CD14-positive monocyte (primary cell): Measurements from ENCODE around the gene INCENP. TPM values are rescaled to one million over a fixed set of nuclear protein-coding genes. Genes with fewer than 3 reads are reported as not detected.

ENCODE experiments used
- DNase-seq, 3 donors: peaks; one replicate each; pipeline ENCODE4 v3.0.0-alpha.2; 2011 to 2022
- H2AFZ ChIP-seq: 2 replicates; pipeline ENCODE4 v1.6.0; 2012; ENCODE audit warnings: mild to moderate bottlenecking, low read depth, low read length, inconsistent platforms; ENCODE audit not compliant: insufficient read depth, poor library complexity, severe bottlenecking
- H3K27ac ChIP-seq, 2 donors: 1 replicate in 1 of 2; 2 replicates in 1 of 2; pipeline ENCODE4 v1.5.1; 2012 to 2013; ENCODE audit warnings: low read length in 2 of 2, control low read depth in 1 of 2, inconsistent platforms in 1 of 2, low read depth in 1 of 2, mild to moderate bottlenecking in 1 of 2
- H3K27me3 ChIP-seq, 2 donors: one replicate each; pipeline versions ENCODE4 v1.6.0 to v1.6.1; 2011 to 2013; ENCODE audit warnings: low read length in 2 of 2; ENCODE audit not compliant: control insufficient read depth in 2 of 2, insufficient read depth in 2 of 2
- H3K36me3 ChIP-seq, 2 donors: replicated peaks in 1 of 2; 1 replicate in 1 of 2; 2 replicates in 1 of 2; pipeline versions ENCODE4 v1.5.1 to v1.6.1; 2012 to 2013; ENCODE audit warnings: low read length in 2 of 2, control low read depth in 1 of 2, inconsistent platforms in 1 of 2, mild to moderate bottlenecking in 1 of 2; ENCODE audit not compliant: insufficient read depth in 2 of 2, control insufficient read depth in 1 of 2
- H3K4me1 ChIP-seq, 2 donors: 1 replicate in 1 of 2; 2 replicates in 1 of 2; pipeline versions ENCODE4 v1.5.1 to v1.6.1; 2012 to 2013; ENCODE audit warnings: low read length in 2 of 2, control low read depth in 1 of 2, inconsistent platforms in 1 of 2, mild to moderate bottlenecking in 1 of 2, moderate library complexity in 1 of 2; ENCODE audit not compliant: insufficient read depth in 2 of 2, control insufficient read depth in 1 of 2
- H3K4me2 ChIP-seq: replicated peaks from 2 replicates; pipeline ENCODE3; 2012; ENCODE audit warnings: low read length, moderate library complexity, mild to moderate bottlenecking; ENCODE audit not compliant: poor library complexity, severe bottlenecking; ENCODE audit errors: extremely low read depth
- H3K4me3 ChIP-seq, 3 experiments: fragments of 200-600 bp in 1 of 3; sonication (generic) in 1 of 3; replicated peaks in 1 of 3; 1 replicate in 2 of 3; 2 replicates in 1 of 3; pipeline ENCODE4 v1.5.1; 2011 to 2013; ENCODE audit warnings: low read length in 3 of 3, mild to moderate bottlenecking in 3 of 3, control low read depth in 2 of 3, low read depth in 2 of 3, inconsistent platforms in 1 of 3, moderate library complexity in 1 of 3
- H3K79me2 ChIP-seq: 2 replicates; pipeline ENCODE4 v1.6.0; 2012; ENCODE audit warnings: mild to moderate bottlenecking, control low read depth, inconsistent platforms, low read length, moderate library complexity; ENCODE audit not compliant: insufficient read depth
- H3K9ac ChIP-seq: 2 replicates; pipeline ENCODE4 v1.6.0; 2017; ENCODE audit warnings: low read length, mild to moderate bottlenecking; ENCODE audit not compliant: insufficient read depth, poor library complexity, severe bottlenecking
- H3K9me3 ChIP-seq, 2 donors: replicated peaks in 1 of 2; 1 replicate in 1 of 2; 2 replicates in 1 of 2; pipeline versions ENCODE4 v1.5.1 to v1.6.1; 2012 to 2013; ENCODE audit warnings: low read length in 2 of 2, control low read depth in 1 of 2; ENCODE audit not compliant: control insufficient read depth in 1 of 2, insufficient read depth in 1 of 2
- H4K20me1 ChIP-seq: 2 replicates; pipeline ENCODE4 v1.6.0; 2012; ENCODE audit warnings: mild to moderate bottlenecking, low read length, control low read depth, moderate library complexity; ENCODE audit not compliant: insufficient read depth
- H3K27ac Mint-ChIP-seq, 7 donors: one replicate each; pipeline ENCODE4 v1.8.0; 2020; ENCODE audit warnings: mild to moderate bottlenecking in 7 of 7, mixed read lengths in 7 of 7, moderate library complexity in 6 of 7, inconsistent platforms in 2 of 7
- H3K27me3 Mint-ChIP-seq, 3 donors: one replicate each; pipeline ENCODE4 v1.8.0; 2021 to 2022; ENCODE audit warnings: low read depth in 3 of 3, mild to moderate bottlenecking in 3 of 3, mixed read lengths in 3 of 3, moderate library complexity in 3 of 3, inconsistent platforms in 1 of 3
- H3K36me3 Mint-ChIP-seq, 2 donors: one replicate each; pipeline ENCODE4 v1.8.0; 2020; ENCODE audit warnings: mixed read lengths in 2 of 2, inconsistent platforms in 1 of 2, mild to moderate bottlenecking in 1 of 2
- H3K4me1 Mint-ChIP-seq: one replicate; pipeline ENCODE4 v1.8.0; 2020; ENCODE audit warnings: mild to moderate bottlenecking, mixed read lengths
- H3K4me3 Mint-ChIP-seq, 2 donors: one replicate each; pipeline ENCODE4 v1.8.0; 2020; ENCODE audit warnings: mild to moderate bottlenecking in 2 of 2, mixed read lengths in 2 of 2, moderate library complexity in 1 of 2
- H3K9me3 Mint-ChIP-seq, 7 donors: one replicate each; pipeline ENCODE4 v1.8.0; 2020 to 2022; ENCODE audit warnings: mixed read lengths in 7 of 7, mild to moderate bottlenecking in 6 of 7, moderate library complexity in 6 of 7, inconsistent platforms in 2 of 7
- WGBS: methylation state at CpG from one replicate; pipeline ENCODE4 v1.1.5; 2013; ENCODE audit warnings: missing lambda C conversion rate; ENCODE audit not compliant: insufficient coverage; 5-methylcytosine and 5-hydroxymethylcytosine counted together
- intact Hi-C, 2 donors: fragments of 100-400 bp; cut with micrococcal nuclease; formaldehyde crosslinking; loops; one replicate each; pipeline versions ENCODE4 v1.15.0 to v1.15.1; 2023
- polyA plus RNA-seq, 3 donors: library from polyadenylated mRNA; depleted of rRNA in 1 of 3; unstranded in 2 of 3; stranded (reverse) in 1 of 3; fragments of 300-500 nt in 2 of 3; fragments of >200 nt in 1 of 3; fragmentation: Illumina TruSeq in 2 of 3; gene quantifications; 1 replicate in 2 of 3; 2 replicates in 1 of 3; pipeline ENCODE4 v1.2.3, GENCODE V29; 2012 to 2021
- TF ChIP-seq, protein P1 (sequence below): fragments of 200-600 bp; IDR thresholded peaks from one replicate; pipeline ENCODE4 v1.8.0; 2022; ENCODE audit warnings: antibody characterized with exemption, mild to moderate bottlenecking

The INCENP gene
- polyA plus RNA-seq, 3 donors, result 0.75 to 7.0 (median 1.0) TPM

GRCh38 chr11:62147545-62147944 is 23.7 kb downstream of the INCENP start:
- intact Hi-C loops, result no loop called here
- Histone ChIP-seq H3K9me3 (no peaks in the 10 kb centered on the region), H3K4me1 (peaks cover 1 to 2% of the 10 kb centered on the region in 2 donors), H3K4me3 (no peak overlapping the region), H3K9ac (no peak overlapping the region), H2AFZ (no peak overlapping the region), H3K4me2 (no peak overlapping the region), H3K27me3 (no peaks in the 10 kb centered on the region), H3K36me3 (peaks cover 89 to 99% of the 10 kb centered on the region in 2 donors), H3K27ac (no peak overlapping the region), H3K79me2 (no peaks in the 10 kb centered on the region), H4K20me1 (no peaks in the 10 kb centered on the region)
- TF ChIP-seq, protein P1, sequence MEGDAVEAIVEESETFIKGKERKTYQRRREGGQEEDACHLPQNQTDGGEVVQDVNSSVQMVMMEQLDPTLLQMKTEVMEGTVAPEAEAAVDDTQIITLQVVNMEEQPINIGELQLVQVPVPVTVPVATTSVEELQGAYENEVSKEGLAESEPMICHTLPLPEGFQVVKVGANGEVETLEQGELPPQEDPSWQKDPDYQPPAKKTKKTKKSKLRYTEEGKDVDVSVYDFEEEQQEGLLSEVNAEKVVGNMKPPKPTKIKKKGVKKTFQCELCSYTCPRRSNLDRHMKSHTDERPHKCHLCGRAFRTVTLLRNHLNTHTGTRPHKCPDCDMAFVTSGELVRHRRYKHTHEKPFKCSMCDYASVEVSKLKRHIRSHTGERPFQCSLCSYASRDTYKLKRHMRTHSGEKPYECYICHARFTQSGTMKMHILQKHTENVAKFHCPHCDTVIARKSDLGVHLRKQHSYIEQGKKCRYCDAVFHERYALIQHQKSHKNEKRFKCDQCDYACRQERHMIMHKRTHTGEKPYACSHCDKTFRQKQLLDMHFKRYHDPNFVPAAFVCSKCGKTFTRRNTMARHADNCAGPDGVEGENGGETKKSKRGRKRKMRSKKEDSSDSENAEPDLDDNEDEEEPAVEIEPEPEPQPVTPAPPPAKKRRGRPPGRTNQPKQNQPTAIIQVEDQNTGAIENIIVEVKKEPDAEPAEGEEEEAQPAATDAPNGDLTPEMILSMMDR, result no peak
- over 99% methylated on average over 11 of the region's 12 CpGs for WGBS
- Mint-ChIP-seq H3K4me1 (peaks cover 2% of the 10 kb centered on the region), H3K27me3 (no peaks in the 10 kb centered on the region), H3K36me3 (peaks cover 82 to 98% of the 10 kb centered on the region in 2 donors), H3K4me3 (no peak overlapping the region), H3K27ac (peak overlapping the region in 1 of 7 donors; percentile 20), H3K9me3 (no peaks in the 10 kb centered on the region)
- DNase-seq, result no peak

GRCh38 chr11:62148271-62148980 is 24.6 kb downstream of the INCENP start:
- Histone ChIP-seq H2AFZ (no peak overlapping the region), H3K4me3 (no peak overlapping the region), H3K27me3 (no peaks in the 10 kb centered on the region), H3K9ac (no peak overlapping the region), H3K9me3 (no peaks in the 10 kb centered on the region), H4K20me1 (no peaks in the 10 kb centered on the region), H3K4me2 (no peak overlapping the region), H3K27ac (no peak overlapping the region), H3K36me3 (peaks cover 80 to 99% of the 10 kb centered on the region in 2 donors), H3K79me2 (no peaks in the 10 kb centered on the region), H3K4me1 (peaks cover 6 to 9% of the 10 kb centered on the region in 2 donors)
- Mint-ChIP-seq H3K36me3 (peaks cover 77 to 94% of the 10 kb centered on the region in 2 donors), H3K4me3 (no peak overlapping the region), H3K9me3 (no peaks in the 10 kb centered on the region), H3K4me1 (peaks cover 11% of the 10 kb centered on the region), H3K27ac (no peak overlapping the region), H3K27me3 (no peaks in the 10 kb centered on the region)
- DNase-seq, result no peak
- intact Hi-C loops, result no loop called here
- TF ChIP-seq, protein P1, result no peak
- WGBS, result 94% methylated on average over 6 of the region's 10 CpGs
